Activated T-cell treated with anti-CD3 and anti-CD28 coated beads, Interleukin-2, amount 50 U/mL, for 4 hours (primary cell): ENCODE measurements around the gene STAB1. TPM values are rescaled to one million over a fixed set of nuclear protein-coding genes. Genes with fewer than 3 reads are reported as not detected.
A peak's percentile ranks its signal among the peaks of the same experiment; 100 is the strongest.

Experiments
- ATAC-seq, 2 donors: fragments of 200-7000 bp; cut with Tn5 transposase; one replicate each; pipeline ENCODE4 v1.10.0; 2021
- DNase-seq: peaks from one replicate; pipeline ENCODE4 v3.0.0-alpha.2; 2020
- H3K27me3 Mint-ChIP-seq: one replicate; pipeline ENCODE4 v1.8.0; 2021; ENCODE audit warnings: low read depth, mixed read lengths
- H3K36me3 Mint-ChIP-seq: one replicate; pipeline ENCODE4 v1.8.0; 2022; ENCODE audit warnings: mixed read lengths; ENCODE audit not compliant: insufficient read depth
- H3K4me1 Mint-ChIP-seq: one replicate; pipeline ENCODE4 v1.8.0; 2021; ENCODE audit warnings: low read depth, mixed read lengths
- H3K4me3 Mint-ChIP-seq: one replicate; pipeline ENCODE4 v1.8.0; 2021; ENCODE audit warnings: mild to moderate bottlenecking, moderate library complexity, mixed read lengths
- H3K9me3 Mint-ChIP-seq: one replicate; pipeline ENCODE4 v1.8.0; 2021; ENCODE audit warnings: mixed read lengths
- total RNA-seq, 3 donors: library from RNA; stranded (reverse); gene quantifications; one replicate each; pipeline ENCODE4 v1.2.1, GENCODE V29; 2021

STAB1 gene, protein sequence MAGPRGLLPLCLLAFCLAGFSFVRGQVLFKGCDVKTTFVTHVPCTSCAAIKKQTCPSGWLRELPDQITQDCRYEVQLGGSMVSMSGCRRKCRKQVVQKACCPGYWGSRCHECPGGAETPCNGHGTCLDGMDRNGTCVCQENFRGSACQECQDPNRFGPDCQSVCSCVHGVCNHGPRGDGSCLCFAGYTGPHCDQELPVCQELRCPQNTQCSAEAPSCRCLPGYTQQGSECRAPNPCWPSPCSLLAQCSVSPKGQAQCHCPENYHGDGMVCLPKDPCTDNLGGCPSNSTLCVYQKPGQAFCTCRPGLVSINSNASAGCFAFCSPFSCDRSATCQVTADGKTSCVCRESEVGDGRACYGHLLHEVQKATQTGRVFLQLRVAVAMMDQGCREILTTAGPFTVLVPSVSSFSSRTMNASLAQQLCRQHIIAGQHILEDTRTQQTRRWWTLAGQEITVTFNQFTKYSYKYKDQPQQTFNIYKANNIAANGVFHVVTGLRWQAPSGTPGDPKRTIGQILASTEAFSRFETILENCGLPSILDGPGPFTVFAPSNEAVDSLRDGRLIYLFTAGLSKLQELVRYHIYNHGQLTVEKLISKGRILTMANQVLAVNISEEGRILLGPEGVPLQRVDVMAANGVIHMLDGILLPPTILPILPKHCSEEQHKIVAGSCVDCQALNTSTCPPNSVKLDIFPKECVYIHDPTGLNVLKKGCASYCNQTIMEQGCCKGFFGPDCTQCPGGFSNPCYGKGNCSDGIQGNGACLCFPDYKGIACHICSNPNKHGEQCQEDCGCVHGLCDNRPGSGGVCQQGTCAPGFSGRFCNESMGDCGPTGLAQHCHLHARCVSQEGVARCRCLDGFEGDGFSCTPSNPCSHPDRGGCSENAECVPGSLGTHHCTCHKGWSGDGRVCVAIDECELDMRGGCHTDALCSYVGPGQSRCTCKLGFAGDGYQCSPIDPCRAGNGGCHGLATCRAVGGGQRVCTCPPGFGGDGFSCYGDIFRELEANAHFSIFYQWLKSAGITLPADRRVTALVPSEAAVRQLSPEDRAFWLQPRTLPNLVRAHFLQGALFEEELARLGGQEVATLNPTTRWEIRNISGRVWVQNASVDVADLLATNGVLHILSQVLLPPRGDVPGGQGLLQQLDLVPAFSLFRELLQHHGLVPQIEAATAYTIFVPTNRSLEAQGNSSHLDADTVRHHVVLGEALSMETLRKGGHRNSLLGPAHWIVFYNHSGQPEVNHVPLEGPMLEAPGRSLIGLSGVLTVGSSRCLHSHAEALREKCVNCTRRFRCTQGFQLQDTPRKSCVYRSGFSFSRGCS (N-terminal part only)
- total RNA-seq: under 1 TPM; 0.30 to 0.73 (median 0.40) TPM

DNA sequence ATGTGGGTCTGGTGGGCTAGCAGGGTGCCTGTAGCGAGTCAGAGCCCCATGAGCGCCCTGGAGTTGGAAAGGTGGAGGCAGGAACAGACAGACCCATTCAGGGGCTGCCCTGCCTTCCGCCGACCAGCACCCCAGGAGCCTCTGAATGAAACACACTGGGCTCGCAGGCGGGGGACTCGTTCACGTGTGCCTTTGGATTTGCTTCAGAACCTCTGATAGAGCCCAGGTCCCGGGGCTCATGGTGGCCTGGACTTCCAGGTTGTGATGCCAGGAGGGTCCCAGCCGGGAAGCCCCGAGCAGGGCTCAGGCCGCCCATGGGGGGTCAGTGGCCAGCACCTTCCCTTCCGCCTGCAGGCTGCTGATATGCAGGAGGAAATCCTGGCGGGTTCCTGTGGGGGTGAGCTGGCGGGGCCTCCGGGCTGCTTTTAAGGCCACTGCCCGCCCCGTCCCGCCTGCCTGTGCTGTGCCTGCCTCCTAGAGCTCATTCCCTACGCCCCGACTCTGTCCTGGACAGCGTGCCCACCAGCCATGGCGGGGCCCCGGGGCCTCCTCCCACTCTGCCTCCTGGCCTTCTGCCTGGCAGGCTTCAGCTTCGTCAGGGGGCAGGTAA lies at the start of gene STAB1:
TSS of gene STAB1 (plus strand) at position 453 of the 610 bp plus-strand sequence. CDS start at position 529, 76 bp downstream.
- Mint-ChIP-seq H3K9me3 (no peaks in the 10 kb centered on the region), H3K36me3 (peaks cover 9% of the 10 kb centered on the region), H3K4me3 (no peak within 1 kb of the TSS), H3K27me3 (no peaks in the 10 kb centered on the region), H3K4me1 (no peaks in the 10 kb centered on the region)
- DNase-seq (no peak), ATAC-seq (peak in 1 of 2 donors; percentile 16)

DNA sequence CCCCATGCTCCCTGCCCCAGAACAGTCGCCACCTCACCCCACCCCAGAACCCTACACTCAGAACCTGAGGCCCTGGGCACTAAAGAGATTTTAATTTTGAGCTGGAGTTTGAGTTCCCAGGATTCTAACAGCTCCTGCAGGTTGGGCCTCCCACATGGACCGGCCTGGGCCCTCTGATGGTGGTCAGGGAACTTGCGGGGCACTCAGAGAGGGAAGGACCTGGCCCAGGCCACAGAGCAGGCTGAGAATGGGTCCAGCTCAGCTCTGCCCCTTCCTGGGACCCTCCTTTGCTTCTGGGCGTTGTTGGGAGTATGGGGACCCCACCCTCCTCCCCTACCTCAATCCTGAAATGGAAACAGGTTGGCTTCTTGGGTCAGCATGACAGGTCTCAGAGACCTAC lies 49.1 kb upstream of the STAB1 start:
- H3K4me1 Mint-ChIP-seq: peaks cover 6% of the 10 kb centered on the region
- no peak overlapping the region for H3K4me3 Mint-ChIP-seq
- DNase-seq (no peak), ATAC-seq (no peak)
- no peaks in the 10 kb centered on the region for H3K27me3 Mint-ChIP-seq
- no peaks in the 10 kb centered on the region for H3K9me3 Mint-ChIP-seq
- H3K36me3 Mint-ChIP-seq: no peaks in the 10 kb centered on the region

DNA sequence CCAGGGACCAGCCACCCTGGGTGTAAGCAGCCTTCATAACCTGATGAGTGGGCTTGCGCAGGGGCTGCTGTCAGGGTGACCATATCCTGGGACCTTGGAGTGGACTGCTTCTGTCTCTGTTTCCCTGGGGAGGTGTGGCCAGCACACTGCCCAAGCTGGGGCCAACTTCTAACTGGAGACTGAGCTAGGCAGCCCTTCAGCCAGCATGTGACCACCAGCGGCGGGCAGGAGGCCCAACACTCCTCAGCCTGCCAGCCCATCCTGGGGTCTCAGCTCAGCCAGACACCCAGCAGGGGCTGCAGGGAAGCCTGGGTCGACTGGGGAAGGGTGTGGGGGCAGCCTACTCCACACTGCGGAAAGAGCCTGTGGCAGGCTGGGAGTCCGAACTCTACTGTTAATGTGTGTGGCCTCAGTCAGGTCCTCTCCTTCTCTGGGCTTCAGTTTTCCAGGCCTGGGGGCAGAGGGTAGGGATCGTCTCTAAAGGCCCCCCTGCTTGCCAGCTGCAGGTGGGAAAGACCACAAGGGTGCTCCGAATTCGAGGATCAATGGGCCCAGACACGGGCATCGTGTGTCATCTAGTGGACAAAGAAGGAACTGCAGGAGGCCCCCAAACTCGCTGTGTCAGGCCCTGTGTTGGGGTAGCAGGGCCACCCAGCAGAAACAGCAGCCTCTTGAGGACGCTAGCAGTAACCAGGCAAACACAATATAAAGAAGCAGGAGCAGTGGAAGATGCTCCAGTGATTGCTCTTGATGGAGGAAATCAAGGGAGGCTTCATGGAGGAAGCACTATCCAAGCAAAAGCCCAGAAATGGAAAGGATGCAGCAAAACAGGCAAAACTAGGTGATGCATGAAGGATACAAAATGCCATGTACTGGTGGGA lies 48.3 kb upstream of the STAB1 start:
- H3K27me3 Mint-ChIP-seq: no peaks in the 10 kb centered on the region
- H3K4me1 Mint-ChIP-seq: peaks cover 6% of the 10 kb centered on the region
- H3K9me3 Mint-ChIP-seq: no peaks in the 10 kb centered on the region
- H3K4me3 Mint-ChIP-seq: no peak overlapping the region
- ATAC-seq (peak; percentile 59 to 60), DNase-seq (peak; percentile 67)
- H3K36me3 Mint-ChIP-seq: no peaks in the 10 kb centered on the region

DNA sequence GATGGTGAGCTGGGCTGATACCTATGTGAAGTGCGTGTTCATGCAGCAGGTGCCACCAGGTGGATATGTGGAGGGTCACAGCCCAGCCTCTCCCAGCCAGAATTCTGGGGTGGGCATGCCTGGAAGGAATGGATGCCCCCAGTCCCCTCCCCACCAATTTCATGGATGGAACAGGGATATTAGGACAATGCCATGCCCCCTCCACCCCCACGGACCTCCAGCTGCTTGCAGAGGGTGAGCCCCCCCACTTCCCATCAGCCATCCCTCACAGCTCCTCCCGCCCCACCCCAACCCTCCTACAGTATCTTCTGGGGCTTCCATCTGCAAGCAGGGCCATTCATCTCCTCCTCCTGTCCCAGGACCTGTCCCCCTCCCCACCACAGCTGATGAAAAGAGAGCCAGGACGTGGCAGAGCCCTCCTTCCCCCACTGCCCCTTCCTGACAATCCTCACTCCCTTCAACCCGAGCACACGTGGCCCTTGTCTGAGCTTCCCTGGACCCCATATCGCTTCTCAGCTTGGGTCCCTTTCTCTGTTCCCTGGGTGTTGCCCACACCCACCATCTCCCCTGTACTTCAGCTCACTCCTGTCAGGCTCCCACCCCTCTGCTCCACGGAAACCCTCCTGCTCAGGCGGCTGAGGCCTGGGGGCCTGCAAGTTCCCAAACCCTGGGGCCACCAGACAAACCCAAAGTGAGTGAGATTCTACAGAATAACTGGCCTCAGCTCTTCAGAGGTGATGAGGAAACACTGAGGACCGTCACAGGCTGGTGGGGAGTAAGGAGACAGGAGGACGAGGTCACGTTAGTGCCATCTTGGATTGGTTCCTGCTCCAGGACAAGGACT lies 47.4 kb upstream of the STAB1 start:
- no peak for DNase-seq
- Mint-ChIP-seq H3K9me3 (no peaks in the 10 kb centered on the region), H3K27me3 (no peaks in the 10 kb centered on the region), H3K4me1 (peaks cover 6% of the 10 kb centered on the region), H3K36me3 (no peaks in the 10 kb centered on the region), H3K4me3 (no peak overlapping the region)
- ATAC-seq: no peak

DNA sequence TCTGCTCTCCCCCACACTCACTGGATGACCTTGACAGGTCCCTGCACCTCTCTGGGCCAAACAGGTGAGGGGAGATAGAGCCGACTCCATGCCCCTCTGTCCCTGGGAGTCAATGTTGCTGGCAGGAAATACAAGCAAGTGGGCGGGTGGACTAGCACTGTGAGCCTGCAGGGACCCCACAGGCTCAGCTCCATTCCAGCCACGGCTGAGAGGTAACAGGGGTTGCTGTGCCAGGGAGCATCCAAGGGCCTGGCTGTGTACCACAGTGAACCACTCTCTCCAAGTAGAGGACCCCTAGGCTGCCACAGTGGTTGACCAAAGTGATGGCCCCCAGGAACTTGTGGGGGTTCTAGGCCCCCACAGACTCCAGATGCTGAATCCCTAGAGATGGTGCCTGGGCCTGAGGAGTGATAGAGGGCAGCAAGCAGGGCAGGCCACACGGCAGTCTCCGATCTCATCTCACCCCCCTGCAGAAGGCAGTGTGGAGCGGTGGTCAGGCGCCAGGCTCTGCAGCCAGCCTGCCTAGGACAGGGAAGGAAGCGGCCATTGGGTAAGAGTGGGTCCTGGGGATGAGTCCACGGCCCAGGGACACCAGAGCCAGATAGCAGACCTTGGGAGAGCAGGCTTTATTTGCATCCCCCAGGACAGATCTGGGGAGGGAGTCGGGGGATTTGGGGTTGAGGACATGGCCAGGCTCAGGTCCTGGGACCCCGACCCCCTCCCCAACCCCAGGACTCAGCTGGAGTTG lies 44.5 kb upstream of the STAB1 start:
- DNase-seq (no peak), ATAC-seq (no peak)
- Mint-ChIP-seq H3K4me1 (peaks cover 20% of the 10 kb centered on the region), H3K27me3 (no peaks in the 10 kb centered on the region), H3K4me3 (no peak overlapping the region), H3K36me3 (no peaks in the 10 kb centered on the region), H3K9me3 (no peaks in the 10 kb centered on the region)

DNA sequence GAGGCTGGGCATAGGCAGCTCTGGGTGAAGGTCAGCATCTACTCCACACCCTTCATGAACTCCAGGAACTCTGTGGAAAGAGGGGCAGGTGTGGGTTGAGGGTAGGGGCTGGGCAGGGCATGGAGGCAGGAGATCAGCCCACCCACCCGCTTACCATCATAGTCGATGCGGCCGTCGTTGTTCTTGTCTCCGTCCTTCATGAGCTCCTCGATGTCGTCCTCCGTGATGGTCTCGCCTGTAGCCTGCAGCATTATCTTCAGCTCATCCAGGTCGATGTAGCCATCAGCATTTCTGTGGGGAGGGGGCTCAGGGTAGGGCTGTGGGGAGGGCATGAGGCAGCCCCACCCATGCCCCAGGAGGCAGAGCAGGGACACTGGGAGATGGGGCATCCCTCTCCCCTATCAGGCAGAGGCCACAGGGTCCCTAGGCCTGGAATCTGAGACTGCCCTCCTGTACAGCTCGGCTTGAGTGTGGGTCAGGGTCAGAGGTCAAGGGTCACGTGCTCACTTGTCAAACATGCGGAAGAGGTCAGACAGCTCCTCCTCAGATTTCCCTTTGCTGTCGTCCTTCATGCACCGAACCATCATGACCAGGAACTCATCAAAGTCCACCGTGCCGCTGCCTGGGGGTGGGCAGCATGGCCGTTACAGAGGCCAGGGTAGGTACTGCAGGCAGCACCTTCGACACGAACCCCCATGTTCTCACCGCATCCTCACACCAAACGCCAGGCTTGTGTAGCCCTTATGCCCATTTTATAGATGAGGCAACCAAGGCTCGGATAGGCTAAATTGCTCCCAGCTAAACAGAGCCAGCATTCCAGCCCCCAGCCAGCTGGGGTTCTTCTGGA lies 43.7 kb upstream of the STAB1 start:
- ATAC-seq (no peak), DNase-seq (no peak)
- no peaks in the 10 kb centered on the region for H3K27me3 Mint-ChIP-seq
- no peaks in the 10 kb centered on the region for H3K9me3 Mint-ChIP-seq
- no peaks in the 10 kb centered on the region for H3K36me3 Mint-ChIP-seq
- peaks cover 24% of the 10 kb centered on the region for H3K4me1 Mint-ChIP-seq
- H3K4me3 Mint-ChIP-seq: no peak overlapping the region

DNA sequence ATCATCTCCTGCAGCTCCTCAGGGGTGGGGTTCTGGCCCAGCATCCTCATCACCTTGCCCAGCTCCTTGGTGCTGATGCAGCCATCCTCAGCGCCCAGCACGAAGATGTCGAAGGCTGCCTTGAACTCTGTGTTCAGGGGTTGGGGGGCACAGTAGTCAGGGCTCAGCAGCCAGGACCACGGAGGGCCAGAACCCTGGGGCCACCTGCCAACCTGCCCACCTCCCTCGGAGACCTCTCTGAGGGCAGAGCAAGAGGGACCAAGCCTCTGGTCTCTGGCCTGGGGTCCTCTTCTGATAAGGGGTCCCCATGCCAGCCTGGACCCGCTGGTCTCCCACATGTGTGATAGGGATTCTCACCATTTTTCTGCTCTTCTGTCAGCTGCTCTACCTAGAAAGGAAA lies 43.0 kb upstream of the STAB1 start:
- Mint-ChIP-seq H3K4me1 (peaks cover 28% of the 10 kb centered on the region), H3K4me3 (no peak overlapping the region), H3K9me3 (no peaks in the 10 kb centered on the region), H3K36me3 (no peaks in the 10 kb centered on the region), H3K27me3 (no peaks in the 10 kb centered on the region)
- ATAC-seq (no peak), DNase-seq (no peak)

DNA sequence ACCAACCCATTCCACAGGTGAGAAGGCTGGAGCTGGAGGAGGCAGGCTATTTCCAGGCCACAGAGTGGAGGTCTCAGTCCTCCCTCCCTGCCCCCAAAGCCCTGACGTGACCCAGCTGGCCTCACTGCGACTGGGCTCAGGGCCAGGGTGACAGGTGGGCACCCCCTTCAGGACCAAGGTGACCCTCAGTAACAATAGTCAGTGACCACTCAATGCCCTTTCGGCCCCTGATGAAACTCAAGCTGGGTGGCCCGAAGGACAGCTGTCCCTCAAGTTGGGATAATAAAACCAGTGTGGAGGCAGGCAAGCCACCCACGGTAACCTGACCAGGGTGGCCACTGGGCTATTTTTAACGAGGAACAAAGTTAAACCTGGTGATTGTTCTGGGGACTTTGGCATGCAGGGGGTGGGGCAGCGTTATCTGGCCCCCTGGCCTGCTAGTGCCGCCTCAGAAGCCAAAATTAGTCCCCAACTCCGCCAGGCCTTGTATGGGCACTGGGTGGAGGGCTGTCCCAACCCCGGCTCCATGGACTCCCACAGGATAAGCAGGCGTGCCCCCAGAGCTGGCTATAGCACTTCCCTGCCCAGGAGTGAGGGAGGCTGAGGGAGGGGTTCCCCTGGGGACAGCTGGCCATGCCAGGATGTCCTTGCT lies 42.4 kb upstream of the STAB1 start:
- no peaks in the 10 kb centered on the region for H3K9me3 Mint-ChIP-seq
- H3K27me3 Mint-ChIP-seq: no peaks in the 10 kb centered on the region
- DNase-seq (no peak), ATAC-seq (no peak)
- peaks cover 31% of the 10 kb centered on the region for H3K4me1 Mint-ChIP-seq
- H3K4me3 Mint-ChIP-seq: no peak overlapping the region
- no peaks in the 10 kb centered on the region for H3K36me3 Mint-ChIP-seq

DNA sequence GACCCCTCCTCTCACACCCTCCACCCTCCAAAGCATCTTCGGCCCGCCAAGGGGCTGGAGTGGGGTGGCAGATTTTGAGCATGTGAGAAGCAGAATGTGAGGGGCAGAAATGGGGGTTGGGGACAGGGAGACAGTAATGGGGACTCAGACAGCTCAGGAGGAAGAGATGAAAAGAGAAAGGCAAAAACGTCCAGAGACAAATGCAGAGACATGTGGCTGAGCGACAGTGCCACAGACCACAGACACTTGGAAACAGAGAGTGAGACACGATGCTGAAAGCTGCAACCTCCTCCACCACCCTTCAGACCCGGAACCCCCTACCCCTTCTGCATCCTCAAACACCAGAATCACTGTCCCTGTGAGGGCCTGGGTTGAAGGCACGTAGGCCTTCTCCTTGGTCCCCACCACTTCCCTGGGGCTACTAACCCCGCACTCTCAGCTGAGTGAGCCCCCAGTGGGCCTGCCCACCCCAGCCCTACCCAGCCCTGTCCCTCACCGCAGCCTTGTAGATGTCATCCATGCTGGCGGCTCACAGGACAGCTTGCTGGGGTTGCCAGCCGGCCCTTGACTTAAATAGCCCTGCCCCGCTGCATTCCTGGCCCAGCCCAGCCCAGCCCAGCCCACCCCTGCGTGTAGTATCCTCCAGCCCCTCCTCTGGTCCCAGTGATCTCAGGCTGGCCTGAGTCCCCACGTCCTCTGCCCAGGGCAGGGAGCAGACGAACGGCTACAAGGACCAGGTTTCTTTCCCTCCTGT lies 41.5 kb upstream of the STAB1 start, which contains the start of gene TNNC1:
TSS of gene TNNC1 (minus strand) at position 546 of the 754 bp plus-strand sequence. CDS start at position 520, 26 bp downstream.
- Mint-ChIP-seq H3K27me3 (no peaks in the 10 kb centered on the region), H3K4me1 (peaks cover 38% of the 10 kb centered on the region), H3K36me3 (peaks cover 6% of the 10 kb centered on the region), H3K4me3 (peak within 1 kb of the TSS; percentile 87), H3K9me3 (no peaks in the 10 kb centered on the region)
- no peak for ATAC-seq
- DNase-seq: no peak

DNA sequence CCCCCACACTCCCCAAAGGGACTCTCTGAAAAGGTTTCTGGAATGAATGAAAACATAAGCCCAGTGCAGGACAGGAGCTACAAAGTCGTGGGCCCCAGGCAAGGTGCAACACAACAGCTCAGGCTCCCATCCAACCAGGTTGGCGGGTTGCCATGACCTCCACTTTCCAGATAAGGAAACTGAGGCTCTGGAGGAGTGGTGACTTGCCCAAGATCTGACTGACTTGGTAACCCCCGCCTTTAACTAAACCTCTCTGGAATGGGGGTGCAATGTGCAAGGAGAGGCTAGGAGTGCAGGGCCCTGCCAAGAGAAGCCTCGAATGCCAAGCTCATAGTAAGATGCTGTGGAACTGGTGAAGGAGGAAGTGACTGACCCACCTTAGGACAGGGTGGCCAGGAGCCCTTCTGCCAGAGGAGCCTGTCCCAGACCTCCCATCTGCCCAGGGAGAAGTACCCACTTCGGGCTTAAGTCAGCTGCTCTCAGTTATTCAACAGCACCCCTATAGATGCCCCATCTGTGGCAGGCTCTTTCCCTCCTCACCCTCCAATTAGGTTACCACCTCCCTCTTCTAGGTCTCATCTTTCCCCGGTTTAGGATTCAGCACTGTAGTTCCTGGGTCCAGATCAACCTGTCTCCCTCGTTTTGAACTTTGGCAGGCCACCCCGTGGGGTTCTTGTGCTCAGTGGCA lies 40.7 kb upstream of the STAB1 start:
- no peak for DNase-seq
- Mint-ChIP-seq H3K27me3 (no peaks in the 10 kb centered on the region), H3K4me1 (peaks cover 38% of the 10 kb centered on the region), H3K4me3 (peak overlapping the region; percentile 87), H3K36me3 (peaks cover 8% of the 10 kb centered on the region), H3K9me3 (no peaks in the 10 kb centered on the region)
- no peak for ATAC-seq
